ENCODE data around the gene RERG.
A peak's percentile ranks its signal among the peaks of the same experiment; 100 is the strongest.

Gene RERG

GRCh38 chr12:15218794-15219193 is 2.4 kb downstream of the RERG start:
- no peak overlapping the region for H3K4me3 ChIP-seq (ENCODE audit: low read length)

DNA sequence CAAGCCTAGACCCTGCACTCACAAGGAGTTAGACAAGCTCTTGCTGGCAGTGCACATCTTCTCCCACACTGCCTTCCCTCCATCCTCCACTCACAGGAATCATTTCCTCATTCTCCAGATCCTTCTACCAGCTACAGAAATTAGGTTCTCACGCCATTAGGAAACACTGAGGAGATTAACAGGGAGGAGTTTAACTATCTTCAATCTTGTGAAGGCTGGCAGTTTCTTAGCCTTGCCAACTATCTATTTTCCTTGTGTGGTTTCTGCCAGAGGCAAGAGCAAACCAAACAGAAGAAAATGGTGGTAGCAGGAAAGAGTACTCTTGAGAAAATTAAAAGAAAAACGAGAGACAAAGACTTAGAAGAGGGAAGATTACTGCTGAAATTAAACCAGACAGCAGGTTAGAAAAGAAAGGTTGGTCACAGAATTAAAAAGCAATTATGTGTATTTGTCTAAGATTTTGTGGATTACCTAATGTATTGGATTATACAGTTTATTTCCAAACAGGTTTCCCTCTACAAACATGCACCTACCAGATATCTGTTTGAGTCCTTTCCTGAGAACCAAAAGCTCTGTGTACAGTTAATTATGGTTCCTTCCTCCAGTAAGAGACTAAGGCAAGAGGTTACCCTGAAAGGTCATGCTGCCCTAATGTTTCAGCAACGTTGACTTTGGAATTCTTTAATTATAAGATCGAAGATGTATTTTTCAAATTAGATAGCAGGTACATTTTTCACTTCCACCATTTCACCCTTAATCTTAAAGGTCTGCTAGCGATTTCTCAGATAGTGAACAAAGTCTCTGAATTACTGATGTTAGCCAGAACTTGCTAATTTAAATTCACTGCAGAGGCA is 5.0 kb downstream of the RERG start:
- no peak for DNase-seq (ENCODE audit: low read depth)
- H3K9ac ChIP-seq (ENCODE audit: low read length) = no peak overlapping the region
- no peaks in the 10 kb centered on the region for H3K27me3 ChIP-seq (replicated peaks; ENCODE audit: control insufficient read depth, insufficient read depth, low read length)
- peaks cover 6% of the 10 kb centered on the region for H3K4me1 ChIP-seq (ENCODE audit: control insufficient read depth, insufficient read depth, low read length)
- no peak overlapping the region for H3K4me3 ChIP-seq (ENCODE audit: low read length)
- no peaks in the 10 kb centered on the region for H3K9me3 ChIP-seq (ENCODE audit: control insufficient read depth, low read length)
- no peaks in the 10 kb centered on the region for H3K36me3 ChIP-seq (ENCODE audit: control insufficient read depth, insufficient read depth, low read length, severe bottlenecking)

More at GRCh38 chr12:15218794-15219193, 2.4 kb downstream of the RERG start:
- no peaks in the 10 kb centered on the region for H3K27me3 ChIP-seq (replicated peaks; ENCODE audit: control insufficient read depth, insufficient read depth, low read length)
- H3K9me3 ChIP-seq (ENCODE audit: control insufficient read depth, low read length) = no peaks in the 10 kb centered on the region
- no peak for DNase-seq (ENCODE audit: low read depth)
- H3K4me1 ChIP-seq (ENCODE audit: control insufficient read depth, insufficient read depth, low read length) = no peaks in the 10 kb centered on the region
- no peaks in the 10 kb centered on the region for H3K36me3 ChIP-seq (ENCODE audit: control insufficient read depth, insufficient read depth, low read length, severe bottlenecking)
- H3K9ac ChIP-seq (ENCODE audit: low read length) = no peak overlapping the region

DNA sequence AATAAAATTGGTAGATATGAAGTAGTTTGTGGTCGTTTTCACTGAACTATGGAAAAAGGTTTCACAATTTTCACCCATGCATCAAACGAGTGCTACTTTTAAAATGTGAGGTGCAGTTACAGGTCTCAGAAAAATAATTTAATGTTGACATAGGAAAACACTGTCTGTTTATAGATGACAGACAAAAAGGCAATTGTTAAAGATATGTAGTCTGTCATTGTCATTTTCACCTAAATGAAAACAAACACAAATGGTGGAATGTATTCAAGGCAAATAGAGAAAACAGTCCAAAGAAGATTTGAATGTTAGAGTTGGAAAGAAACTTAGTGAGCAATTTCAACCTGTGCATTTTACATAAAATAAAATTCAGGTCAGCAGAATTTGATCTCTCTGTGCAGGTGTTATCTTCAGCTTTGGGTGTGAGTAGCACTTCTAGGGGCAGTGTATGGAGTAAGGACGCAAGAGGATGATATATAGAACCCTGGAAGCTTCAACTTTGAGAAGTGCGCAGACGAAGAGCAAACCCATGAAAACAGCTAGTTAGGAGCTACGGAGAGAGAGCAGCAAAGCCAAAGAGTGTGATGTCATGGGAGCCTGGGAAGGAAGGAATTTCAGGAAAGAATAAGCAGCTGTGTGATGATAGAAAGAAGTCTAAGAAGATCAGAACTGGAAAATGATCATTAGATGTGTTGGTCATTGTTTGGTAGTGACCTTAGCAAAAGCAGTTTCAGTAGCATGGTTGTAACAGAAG is 6.2 kb downstream of the RERG start:
- Histone ChIP-seq H3K36me3 (ENCODE audit: control insufficient read depth, insufficient read depth, low read length, severe bottlenecking) (no peaks in the 10 kb centered on the region), H3K4me3 (ENCODE audit: low read length) (no peak overlapping the region), H3K4me1 (ENCODE audit: control insufficient read depth, insufficient read depth, low read length) (peaks cover 13% of the 10 kb centered on the region), H3K27me3 (replicated peaks; ENCODE audit: control insufficient read depth, insufficient read depth, low read length) (no peaks in the 10 kb centered on the region), H3K9ac (ENCODE audit: low read length) (no peak overlapping the region), H3K9me3 (ENCODE audit: control insufficient read depth, low read length) (no peaks in the 10 kb centered on the region)
- no peak for DNase-seq (ENCODE audit: low read depth)

GRCh38 chr12:15212930-15213329 is 8.3 kb downstream of the RERG start:
- Histone ChIP-seq H3K4me1 (ENCODE audit: control insufficient read depth, insufficient read depth, low read length) (peaks cover 33% of the 10 kb centered on the region), H3K36me3 (ENCODE audit: control insufficient read depth, insufficient read depth, low read length, severe bottlenecking) (no peaks in the 10 kb centered on the region), H3K9me3 (ENCODE audit: control insufficient read depth, low read length) (no peaks in the 10 kb centered on the region), H3K9ac (ENCODE audit: low read length) (no peak overlapping the region), H3K4me3 (ENCODE audit: low read length) (no peak overlapping the region), H3K27me3 (replicated peaks; ENCODE audit: control insufficient read depth, insufficient read depth, low read length) (no peaks in the 10 kb centered on the region)
- DNase-seq (ENCODE audit: low read depth) = no peak

- Histone ChIP-seq H3K4me3 (ENCODE audit: low read length) (no peak overlapping the region), H3K9me3 (ENCODE audit: control insufficient read depth, low read length) (no peaks in the 10 kb centered on the region), H3K27me3 (replicated peaks; ENCODE audit: control insufficient read depth, insufficient read depth, low read length) (no peaks in the 10 kb centered on the region), H3K4me1 (ENCODE audit: control insufficient read depth, insufficient read depth, low read length) (peaks cover 51% of the 10 kb centered on the region), H3K9ac (ENCODE audit: low read length) (no peak overlapping the region), H3K36me3 (ENCODE audit: control insufficient read depth, insufficient read depth, low read length, severe bottlenecking) (no peaks in the 10 kb centered on the region)
- peak; percentile 72 for DNase-seq (ENCODE audit: low read depth)
Measured at GRCh38 chr12:15209782-15210181, 11.4 kb downstream of the RERG start.

- H3K9me3 ChIP-seq (ENCODE audit: control insufficient read depth, low read length) = no peaks in the 10 kb centered on the region
- H3K4me3 ChIP-seq (ENCODE audit: low read length) = peak overlapping the region; percentile 35
- peaks cover 51% of the 10 kb centered on the region for H3K4me1 ChIP-seq (ENCODE audit: control insufficient read depth, insufficient read depth, low read length)
- H3K9ac ChIP-seq (ENCODE audit: low read length) = peak overlapping the region; percentile 52
- no peaks in the 10 kb centered on the region for H3K27me3 ChIP-seq (replicated peaks; ENCODE audit: control insufficient read depth, insufficient read depth, low read length)
- peak; percentile 15 for DNase-seq (ENCODE audit: low read depth)
- no peaks in the 10 kb centered on the region for H3K36me3 ChIP-seq (ENCODE audit: control insufficient read depth, insufficient read depth, low read length, severe bottlenecking)
Measured at GRCh38 chr12:15208871-15209656, 12.2 kb downstream of the RERG start.

DNA sequence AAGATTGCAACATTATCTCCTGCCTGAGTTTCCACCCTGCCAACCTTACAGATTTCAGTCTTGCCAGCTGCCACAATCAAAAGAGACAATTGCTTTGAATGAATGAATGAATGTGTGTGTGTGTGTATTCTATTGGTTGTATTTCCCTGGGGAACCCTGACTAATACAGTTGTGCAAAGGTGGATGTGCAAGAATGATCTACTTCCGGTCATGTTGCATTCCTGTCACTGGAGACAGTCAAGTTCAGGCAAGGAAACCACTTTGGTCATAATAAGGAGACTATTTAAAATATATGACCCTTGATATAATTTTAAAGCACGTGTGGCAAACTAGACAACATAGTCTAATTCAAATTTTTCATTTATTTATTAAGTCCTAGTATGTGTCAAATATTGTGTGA is 13.1 kb downstream of the RERG start:
- Histone ChIP-seq H3K4me3 (ENCODE audit: low read length) (no peak overlapping the region), H3K36me3 (ENCODE audit: control insufficient read depth, insufficient read depth, low read length, severe bottlenecking) (no peaks in the 10 kb centered on the region), H3K4me1 (ENCODE audit: control insufficient read depth, insufficient read depth, low read length) (peaks cover 47% of the 10 kb centered on the region), H3K9me3 (ENCODE audit: control insufficient read depth, low read length) (no peaks in the 10 kb centered on the region), H3K9ac (ENCODE audit: low read length) (no peak overlapping the region), H3K27me3 (replicated peaks; ENCODE audit: control insufficient read depth, insufficient read depth, low read length) (no peaks in the 10 kb centered on the region)
- DNase-seq (ENCODE audit: low read depth) = peak; percentile 24

DNA sequence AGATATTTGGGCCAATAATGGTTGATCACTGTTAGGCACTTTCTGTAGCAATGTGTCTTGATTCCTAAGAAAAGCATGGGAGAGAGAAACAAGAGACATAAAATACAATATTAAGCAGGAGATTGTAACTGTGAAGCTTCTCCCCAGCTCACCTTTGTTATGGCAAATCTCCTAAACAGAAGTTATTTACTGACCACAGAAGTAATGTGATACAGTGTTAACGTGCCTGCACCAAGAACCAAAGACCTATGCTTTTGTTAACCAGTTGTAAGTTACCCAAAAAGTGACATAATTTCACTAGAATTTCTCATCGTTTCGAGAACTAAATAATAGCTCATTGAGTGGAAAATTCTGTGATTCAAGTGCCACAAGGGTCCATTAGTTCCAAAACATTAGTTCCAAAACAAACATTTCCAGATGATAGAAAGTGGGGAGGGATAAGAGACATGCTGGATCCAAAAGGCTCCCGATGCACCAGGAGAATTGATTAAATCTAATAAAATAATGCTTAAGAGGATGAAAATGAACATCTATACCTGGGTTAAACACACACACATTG is 14.3 kb downstream of the RERG start:
- peaks cover 45% of the 10 kb centered on the region for H3K4me1 ChIP-seq (ENCODE audit: control insufficient read depth, insufficient read depth, low read length)
- H3K36me3 ChIP-seq (ENCODE audit: control insufficient read depth, insufficient read depth, low read length, severe bottlenecking) = no peaks in the 10 kb centered on the region
- peaks cover 4% of the 10 kb centered on the region for H3K9me3 ChIP-seq (ENCODE audit: control insufficient read depth, low read length)
- no peak for DNase-seq (ENCODE audit: low read depth)
- H3K9ac ChIP-seq (ENCODE audit: low read length) = no peak overlapping the region
- no peak overlapping the region for H3K4me3 ChIP-seq (ENCODE audit: low read length)
- no peaks in the 10 kb centered on the region for H3K27me3 ChIP-seq (replicated peaks; ENCODE audit: control insufficient read depth, insufficient read depth, low read length)

DNA sequence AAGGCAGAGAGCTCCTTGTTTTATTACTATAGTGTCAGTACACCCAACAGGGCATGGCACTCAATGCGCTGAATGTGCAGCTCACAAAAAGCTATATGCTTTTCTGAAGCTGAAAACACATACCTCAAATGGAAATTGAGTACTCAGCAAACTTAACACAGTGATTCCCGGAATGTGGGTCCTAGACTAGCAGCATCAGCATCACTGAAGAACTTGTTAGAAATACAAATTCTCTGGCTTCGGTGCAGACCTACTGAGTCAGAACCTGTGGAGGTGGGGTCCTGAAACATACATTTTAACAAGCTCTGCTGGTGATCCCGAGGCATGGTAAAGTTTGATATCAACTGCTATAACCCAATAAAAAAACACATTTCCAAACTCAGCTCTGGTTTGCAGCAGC is 14.9 kb downstream of the RERG start:
- Histone ChIP-seq H3K9me3 (ENCODE audit: control insufficient read depth, low read length) (peaks cover 4% of the 10 kb centered on the region), H3K27me3 (replicated peaks; ENCODE audit: control insufficient read depth, insufficient read depth, low read length) (no peaks in the 10 kb centered on the region), H3K9ac (ENCODE audit: low read length) (no peak overlapping the region), H3K36me3 (ENCODE audit: control insufficient read depth, insufficient read depth, low read length, severe bottlenecking) (no peaks in the 10 kb centered on the region), H3K4me3 (ENCODE audit: low read length) (no peak overlapping the region), H3K4me1 (ENCODE audit: control insufficient read depth, insufficient read depth, low read length) (peaks cover 45% of the 10 kb centered on the region)
- no peak for DNase-seq (ENCODE audit: low read depth)

DNA sequence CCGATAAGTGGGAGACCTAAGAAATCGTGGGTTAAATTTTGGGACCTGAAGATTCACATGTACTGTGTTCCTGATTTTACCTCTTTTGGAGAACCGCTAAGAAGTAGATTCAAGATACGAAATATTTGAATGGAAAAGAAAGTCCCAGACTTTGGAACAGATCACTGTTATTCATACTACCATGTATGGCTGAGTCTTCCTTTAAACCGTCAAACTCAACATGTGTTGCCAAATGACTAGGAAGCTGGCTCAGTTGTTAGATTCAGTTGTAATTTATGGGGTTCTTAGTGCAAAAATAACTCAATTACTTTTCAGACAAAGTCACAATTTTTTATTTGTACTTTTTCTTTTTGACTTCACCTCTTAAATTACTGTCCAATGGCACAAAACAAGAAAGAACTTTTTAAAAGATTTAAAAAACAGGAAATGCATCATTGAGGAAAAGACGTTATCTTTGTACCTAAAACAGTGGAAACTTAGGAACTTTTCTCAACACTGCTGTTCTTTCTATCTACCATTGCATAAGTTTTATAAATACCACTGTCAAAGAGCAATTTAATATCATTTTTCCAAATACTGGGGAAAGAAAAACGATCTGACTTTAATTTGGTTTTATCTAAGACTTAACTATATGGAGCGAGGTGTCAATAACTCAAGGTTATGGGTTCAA is 15.7 kb downstream of the RERG start:
- Histone ChIP-seq H3K36me3 (ENCODE audit: control insufficient read depth, insufficient read depth, low read length, severe bottlenecking) (no peaks in the 10 kb centered on the region), H3K4me1 (ENCODE audit: control insufficient read depth, insufficient read depth, low read length) (peaks cover 48% of the 10 kb centered on the region), H3K4me3 (ENCODE audit: low read length) (no peak overlapping the region), H3K9ac (ENCODE audit: low read length) (no peak overlapping the region), H3K9me3 (ENCODE audit: control insufficient read depth, low read length) (peaks cover 4% of the 10 kb centered on the region), H3K27me3 (replicated peaks; ENCODE audit: control insufficient read depth, insufficient read depth, low read length) (no peaks in the 10 kb centered on the region)
- DNase-seq (ENCODE audit: low read depth) = no peak
